IMR-90 (cell line): ENCODE data around the gene RASGRF2. TPM values are rescaled to one million over a fixed set of nuclear protein-coding genes. Genes with fewer than 3 reads are reported as not detected.
"Not testable (repeated sequence)": the region's sequence is repeated elsewhere in the genome, so short reads cannot be mapped to it uniquely, and the experiment has no call there.

ENCODE experiments used
- ATAC-seq: fragments of 200-7000 bp; cut with Tn5 transposase; 2 replicates; pipeline ENCODE4 v1.9.1; 2020; ENCODE audit warnings: low read depth, mild to moderate bottlenecking, moderate library complexity
- BruUV-seq: library from RNA; stranded (reverse); fragments of 400-500 nt; replicated peaks from 2 replicates; lab custom pipeline; 2021; lab: Mats Ljungman, UMichigan
- CTCF ChIA-PET: fragments of 300-600 bp; formaldehyde crosslinking; extraction: SDS; loops from one replicate; lab custom pipeline; 2021; ENCODE audit warnings: antibody characterized with exemption; lab: Yijun Ruan, JAX
- POLR2A ChIA-PET: fragments of 300-600 bp; sonication (Branson Sonifier 250); formaldehyde crosslinking; loops from one replicate; lab custom pipeline; 2022; ENCODE audit warnings: antibody characterized with exemption; ENCODE audit not compliant: unreplicated experiment; lab: Charles Lee
- DNase-seq: peaks from one replicate; pipeline ENCODE4 v3.0.0; 2013
- H2AFZ ChIP-seq: replicated peaks from 2 replicates; pipeline ENCODE3; 2013; ENCODE audit warnings: low read length, mild to moderate bottlenecking; ENCODE audit not compliant: poor library complexity
- H2AK5ac ChIP-seq: 2 replicates; pipeline ENCODE4 v1.6.1; 2013; ENCODE audit warnings: low read depth, low read length, inconsistent platforms
- H2AK9ac ChIP-seq: replicated peaks from 2 replicates; pipeline ENCODE3; 2013; ENCODE audit warnings: mild to moderate bottlenecking, low read depth, low read length, moderate library complexity; ENCODE audit not compliant: poor library complexity
- H2BK120ac ChIP-seq: 2 replicates; pipeline ENCODE4 v1.6.1; 2013; ENCODE audit warnings: low read depth, low read length, inconsistent platforms
- H2BK15ac ChIP-seq: 3 replicates; pipeline ENCODE4 v1.6.1; 2013; ENCODE audit warnings: low read depth, low read length, inconsistent platforms
- H2BK20ac ChIP-seq: 2 replicates; pipeline ENCODE4 v1.6.1; 2013; ENCODE audit warnings: low read depth, mild to moderate bottlenecking, inconsistent platforms, low read length, moderate library complexity
- H2BK5ac ChIP-seq: 2 replicates; pipeline ENCODE4 v1.6.1; 2013; ENCODE audit warnings: mild to moderate bottlenecking, low read depth, low read length, inconsistent platforms; ENCODE audit not compliant: poor library complexity, severe bottlenecking
- H3K14ac ChIP-seq: replicated peaks from 2 replicates; pipeline ENCODE4 v1.6.1; 2013; ENCODE audit warnings: low read depth, low read length, inconsistent platforms
- H3K18ac ChIP-seq: 2 replicates; pipeline ENCODE4 v1.6.1; 2013; ENCODE audit warnings: low read depth, low read length, control low read depth
- H3K23ac ChIP-seq: 2 replicates; pipeline ENCODE4 v1.6.1; 2013; ENCODE audit warnings: low read depth, low read length, inconsistent platforms
- H3K27ac ChIP-seq: 2 replicates; pipeline ENCODE4 v1.5.1; 2013; ENCODE audit warnings: mild to moderate bottlenecking, control low read depth, low read length; ENCODE audit not compliant: insufficient read depth
- H3K27me3 ChIP-seq: 2 replicates; pipeline ENCODE4 v1.6.1; 2013; ENCODE audit warnings: low read length; ENCODE audit not compliant: control insufficient read depth, insufficient read depth
- H3K36me3 ChIP-seq: 2 replicates; pipeline ENCODE4 v1.6.1; 2013; ENCODE audit warnings: low read length, mixed read lengths; ENCODE audit not compliant: control insufficient read depth, insufficient read depth
- H3K4ac ChIP-seq: 2 replicates; pipeline ENCODE4 v1.6.1; 2013; ENCODE audit warnings: low read depth, low read length, inconsistent platforms
- H3K4me1 ChIP-seq: 2 replicates; pipeline ENCODE4 v1.6.1; 2013; ENCODE audit warnings: low read length, mixed read lengths; ENCODE audit not compliant: control insufficient read depth, insufficient read depth
- H3K4me2 ChIP-seq: 2 replicates; pipeline ENCODE4 v1.6.1; 2013; ENCODE audit warnings: low read depth, mild to moderate bottlenecking, control low read depth, low read length, moderate library complexity
- H3K4me3 ChIP-seq: 2 replicates; pipeline ENCODE4 v1.5.1; 2013; ENCODE audit warnings: low read depth, mild to moderate bottlenecking, control low read depth, low read length, moderate library complexity; ENCODE audit not compliant: insufficient read depth
- H3K56ac ChIP-seq: 2 replicates; pipeline ENCODE4 v1.6.1; 2013; ENCODE audit warnings: low read length, inconsistent platforms; ENCODE audit not compliant: insufficient read depth; ENCODE audit errors: extremely low read depth
- H3K79me1 ChIP-seq, 2 experiments: 2 replicates each; pipeline ENCODE4 v1.6.1; 2013; ENCODE audit warnings: low read length in 2 of 2, inconsistent platforms in 1 of 2, low read depth in 1 of 2
- H3K9ac ChIP-seq: 2 replicates; pipeline ENCODE4 v1.6.1; 2013; ENCODE audit warnings: low read depth, low read length, control low read depth
- H3K9me1 ChIP-seq: 2 replicates; pipeline ENCODE4 v1.6.1; 2013; ENCODE audit warnings: low read length, inconsistent platforms; ENCODE audit not compliant: insufficient read depth
- H3K9me3 ChIP-seq: 2 replicates; pipeline ENCODE4 v1.6.1; 2013; ENCODE audit warnings: low read length; ENCODE audit not compliant: control insufficient read depth, insufficient read depth
- H4K20me1 ChIP-seq: 2 replicates; pipeline ENCODE4 v1.6.1; 2013; ENCODE audit warnings: low read length, inconsistent platforms; ENCODE audit not compliant: insufficient read depth
- H4K5ac ChIP-seq: 2 replicates; pipeline ENCODE4 v1.6.1; 2013; ENCODE audit warnings: mild to moderate bottlenecking, low read depth, low read length, control low read depth
- H4K8ac ChIP-seq, 2 experiments: 2 replicates each; pipeline ENCODE4 v1.6.1; 2013; ENCODE audit warnings: low read depth in 2 of 2, low read length in 2 of 2, control low read depth in 1 of 2, inconsistent platforms in 1 of 2
- H4K91ac ChIP-seq: 2 replicates; pipeline ENCODE4 v1.6.1; 2013; ENCODE audit warnings: low read depth, low read length, inconsistent platforms; ENCODE audit not compliant: insufficient read depth
- WGBS, 2 experiments: methylation state at CpG; one replicate each; pipeline versions ENCODE4 v1.1.5 to v1.1.7; 2013; ENCODE audit warnings: missing lambda C conversion rate in 2 of 2; ENCODE audit not compliant: insufficient read length in 1 of 2; ENCODE audit errors: extremely low coverage in 2 of 2; 5-methylcytosine and 5-hydroxymethylcytosine counted together
- dilution Hi-C: fragments of 300-500 bp; cut with HindIII; formaldehyde crosslinking; loops from one replicate; pipeline ENCODE4 v1.14.3; 2018; ENCODE audit warnings: low sequenced_read_pairs; ENCODE audit not compliant: unreplicated experiment
- in situ Hi-C: fragments of 300-500 bp; cut with MboI; formaldehyde crosslinking; loops from 3 replicates; pipeline ENCODE4 v1.14.3; 2019; ENCODE audit warnings: low sequenced_read_pairs, inconsistent platforms, mixed read lengths
- intact Hi-C: fragments of 100-400 bp; cut with micrococcal nuclease; formaldehyde crosslinking; loops from 2 replicates; pipeline ENCODE4 v1.10.0; 2022
- polyA plus RNA-seq, 3 experiments: library from polyadenylated mRNA; depleted of rRNA; stranded (reverse); fragments of >200 nt; gene quantifications; 2 replicates each; pipeline ENCODE4 v1.2.3, GENCODE V29; 2012; ENCODE audit warnings: low replicate concordance in 1 of 3
- total RNA-seq: library from RNA; depleted of rRNA; stranded (reverse); fragments of >200 nt; gene quantifications from 2 replicates; pipeline ENCODE4 v1.2.3, GENCODE V29; 2012

RASGRF2 gene
- total and polyA plus RNA-seq, 2 of the 4 experiments (the other 2 are of a cell fraction): 2.9 to 5.0 TPM

- H3K9ac ChIP-seq, H3K27me3 ChIP-seq, in situ Hi-C loops, H3K36me3 ChIP-seq, H3K9me3 ChIP-seq, H3K27ac ChIP-seq, CTCF ChIA-PET, H2BK20ac ChIP-seq, DNase-seq, H2BK120ac ChIP-seq, H4K5ac ChIP-seq, H3K18ac ChIP-seq, H4K20me1 ChIP-seq, intact Hi-C loops, dilution Hi-C loops, ATAC-seq, H2BK15ac ChIP-seq, H3K56ac ChIP-seq, H3K14ac ChIP-seq, H3K9me1 ChIP-seq, H3K4me2 ChIP-seq, H3K23ac ChIP-seq, H3K4me3 ChIP-seq, H4K8ac ChIP-seq, H4K91ac ChIP-seq, H2AK5ac ChIP-seq, H2AK9ac ChIP-seq, POLR2A ChIA-PET, H2BK5ac ChIP-seq, BruUV-seq, H3K4me1 ChIP-seq, H2AFZ ChIP-seq, H3K4ac ChIP-seq: not testable (repeated sequence)
- no CpG with 5 or more reads among the region's 3 CpGs for whole genome bisulfite sequencing, 2 experiments
- H3K79me1 ChIP-seq: peaks cover 1 to 17% of the 10 kb centered on the region in 2 experiments; a peak in 3 of 4 replicates
Measured at GRCh38 chr5:81030236-81031034, 70.3 kb downstream of the RASGRF2 start.
